ENCODE measurements around the gene PLXDC1. TPM values are rescaled to one million over a fixed set of nuclear protein-coding genes. Genes with fewer than 3 reads are reported as not detected.
"Not testable (repeated sequence)": the region's sequence is repeated elsewhere in the genome, so short reads cannot be mapped to it uniquely, and the experiment has no call there.

PLXDC1 gene
- total RNA-seq, 1 experiment from 2014 or later, result 0.75 TPM

DNA sequence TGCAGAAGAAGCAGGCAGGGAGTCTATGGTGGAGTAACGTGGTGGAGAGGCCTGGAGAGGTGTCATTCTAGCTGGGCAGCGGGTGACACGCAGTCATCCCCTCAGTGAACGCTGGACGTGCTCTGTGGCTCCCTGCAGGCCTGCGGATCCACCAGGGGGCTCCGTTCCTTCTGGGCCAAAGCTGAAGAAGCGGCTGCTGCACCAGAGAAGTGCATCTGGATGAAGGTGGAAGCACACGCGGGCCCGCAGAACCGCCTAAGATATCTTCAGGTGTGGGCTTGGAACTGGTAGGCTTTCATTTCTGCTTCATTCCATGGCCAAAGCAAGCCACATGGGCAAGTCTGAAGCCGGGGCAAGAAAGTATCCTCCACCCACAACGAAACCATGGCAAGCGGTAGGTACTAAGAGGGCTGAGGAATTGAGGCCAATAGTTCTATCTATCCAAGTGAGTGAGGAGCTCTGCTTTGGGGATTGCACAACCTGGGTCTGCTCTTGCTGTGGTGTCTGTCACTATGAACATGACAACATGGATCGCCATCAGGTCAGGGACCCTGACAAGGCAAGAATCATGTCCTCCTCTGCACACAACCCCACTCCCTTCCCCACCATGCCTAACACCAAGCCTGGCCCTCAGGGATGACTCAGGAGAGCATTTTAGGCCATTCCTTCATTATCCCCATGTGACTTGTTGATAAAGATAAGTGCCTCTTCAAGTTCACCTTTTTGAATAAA lies 105.3 kb downstream of the PLXDC1 start:
- ChIA-PET POLR2A (ENCODE audit: low non-redundant PET) (no interaction called here), CTCF (no interaction called here)
- no peak for TF ChIP-seq EZH2 (IDR thresholded peaks at IDR 0.05; ENCODE audit: borderline replicate concordance, low read depth, low read length, poor library complexity, severe bottlenecking)
- TF ChIP-seq, protein P1, sequence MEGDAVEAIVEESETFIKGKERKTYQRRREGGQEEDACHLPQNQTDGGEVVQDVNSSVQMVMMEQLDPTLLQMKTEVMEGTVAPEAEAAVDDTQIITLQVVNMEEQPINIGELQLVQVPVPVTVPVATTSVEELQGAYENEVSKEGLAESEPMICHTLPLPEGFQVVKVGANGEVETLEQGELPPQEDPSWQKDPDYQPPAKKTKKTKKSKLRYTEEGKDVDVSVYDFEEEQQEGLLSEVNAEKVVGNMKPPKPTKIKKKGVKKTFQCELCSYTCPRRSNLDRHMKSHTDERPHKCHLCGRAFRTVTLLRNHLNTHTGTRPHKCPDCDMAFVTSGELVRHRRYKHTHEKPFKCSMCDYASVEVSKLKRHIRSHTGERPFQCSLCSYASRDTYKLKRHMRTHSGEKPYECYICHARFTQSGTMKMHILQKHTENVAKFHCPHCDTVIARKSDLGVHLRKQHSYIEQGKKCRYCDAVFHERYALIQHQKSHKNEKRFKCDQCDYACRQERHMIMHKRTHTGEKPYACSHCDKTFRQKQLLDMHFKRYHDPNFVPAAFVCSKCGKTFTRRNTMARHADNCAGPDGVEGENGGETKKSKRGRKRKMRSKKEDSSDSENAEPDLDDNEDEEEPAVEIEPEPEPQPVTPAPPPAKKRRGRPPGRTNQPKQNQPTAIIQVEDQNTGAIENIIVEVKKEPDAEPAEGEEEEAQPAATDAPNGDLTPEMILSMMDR (conservative IDR thresholded peaks at IDR 0.05; ENCODE audit: low read depth, low read length), result no peak
- no peaks in the 10 kb centered on the region for H3K27me3 ChIP-seq (replicated peaks; ENCODE audit: insufficient read depth, low read depth, low read length, poor library complexity)
- H3K9me3 ChIP-seq (ENCODE audit: low read depth, low read length, poor library complexity, severe bottlenecking), result no peaks in the 10 kb centered on the region
- intact Hi-C loops (cut with micrococcal nuclease; ENCODE audit: unreplicated experiment), result no loop called here
- no peak overlapping the region for H3K27ac ChIP-seq (ENCODE audit: low read depth, low read length, poor library complexity, severe bottlenecking)
- no peaks in the 10 kb centered on the region for H3K36me3 ChIP-seq (ENCODE audit: insufficient read depth, low read length, poor library complexity, severe bottlenecking)
- H3K4me3 ChIP-seq (ENCODE audit: low read depth, low read length, poor library complexity, severe bottlenecking), result no peak overlapping the region
- H3K4me1 ChIP-seq (ENCODE audit: insufficient read depth, low read length, poor library complexity, severe bottlenecking), result no peaks in the 10 kb centered on the region
- no TSS peak for BruUV-seq (replicated peaks)
- no peak for DNase-seq (ENCODE audit: low spot score)

DNA sequence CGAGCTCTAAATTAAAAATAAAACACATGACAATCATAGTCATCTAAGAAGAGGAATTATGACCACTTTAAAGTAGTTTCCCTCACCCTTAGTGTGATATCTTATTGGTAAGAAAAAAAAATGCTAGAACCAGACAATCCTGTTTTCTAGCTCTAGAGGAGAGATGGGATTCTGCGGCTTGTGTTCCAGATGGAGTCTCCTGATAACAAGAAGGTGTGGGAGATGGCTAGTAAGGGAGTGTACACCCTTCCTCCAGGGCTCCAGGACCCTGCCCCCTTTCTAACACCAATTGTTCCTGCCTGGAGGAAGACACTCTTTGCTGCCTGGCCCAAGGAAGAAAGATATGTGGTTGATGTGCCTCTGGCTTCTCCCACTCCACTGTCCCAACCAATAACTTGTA lies 115.4 kb downstream of the PLXDC1 start:
- no peak for TF ChIP-seq EZH2 (IDR thresholded peaks at IDR 0.05; ENCODE audit: borderline replicate concordance, low read depth, low read length, poor library complexity, severe bottlenecking)
- TF ChIP-seq, protein P1 (conservative IDR thresholded peaks at IDR 0.05; ENCODE audit: low read depth, low read length), result no peak
- POLR2A ChIA-PET (ENCODE audit: low non-redundant PET), result no interaction called here
- CTCF ChIA-PET, result no interaction called here
- Histone ChIP-seq H3K27me3 (replicated peaks; ENCODE audit: insufficient read depth, low read depth, low read length, poor library complexity) (no peaks in the 10 kb centered on the region), H3K27ac (ENCODE audit: low read depth, low read length, poor library complexity, severe bottlenecking) (no peak overlapping the region), H3K4me3 (ENCODE audit: low read depth, low read length, poor library complexity, severe bottlenecking) (no peak overlapping the region), H3K9me3 (ENCODE audit: low read depth, low read length, poor library complexity, severe bottlenecking) (no peaks in the 10 kb centered on the region), H3K4me1 (ENCODE audit: insufficient read depth, low read length, poor library complexity, severe bottlenecking) (no peaks in the 10 kb centered on the region), H3K36me3 (ENCODE audit: insufficient read depth, low read length, poor library complexity, severe bottlenecking) (no peaks in the 10 kb centered on the region)
- intact Hi-C loops (cut with micrococcal nuclease; ENCODE audit: unreplicated experiment), result no loop called here
- BruUV-seq (replicated peaks), result no TSS peak
- DNase-seq (ENCODE audit: low spot score), result no peak

DNA sequence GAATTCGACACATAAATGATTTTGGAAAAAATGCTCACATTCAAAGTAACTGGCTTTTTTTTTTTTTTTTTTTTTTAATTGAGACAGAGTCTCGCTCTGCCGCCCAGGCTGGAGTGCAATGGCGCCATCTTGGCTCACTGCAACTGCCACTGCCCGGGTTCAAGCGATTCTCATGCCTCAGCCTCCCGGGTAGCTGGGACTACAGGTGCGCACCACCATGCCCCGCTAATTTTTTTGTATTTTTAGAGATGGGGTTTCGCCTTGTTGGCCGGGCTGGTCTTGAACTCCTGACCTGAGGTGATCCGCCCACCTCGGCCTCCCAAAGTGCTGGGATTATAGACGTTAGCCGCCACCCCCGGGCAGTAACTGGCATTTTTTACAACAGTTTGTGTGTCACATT lies 115.9 kb downstream of the PLXDC1 start:
- H3K27me3 ChIP-seq (replicated peaks; ENCODE audit: insufficient read depth, low read depth, low read length, poor library complexity); CTCF ChIA-PET; intact Hi-C loops (cut with micrococcal nuclease; ENCODE audit: unreplicated experiment); H3K36me3 ChIP-seq (ENCODE audit: insufficient read depth, low read length, poor library complexity, severe bottlenecking); POLR2A ChIA-PET (ENCODE audit: low non-redundant PET); H3K4me3 ChIP-seq (ENCODE audit: low read depth, low read length, poor library complexity, severe bottlenecking); DNase-seq (ENCODE audit: low spot score); H3K27ac ChIP-seq (ENCODE audit: low read depth, low read length, poor library complexity, severe bottlenecking); H3K9me3 ChIP-seq (ENCODE audit: low read depth, low read length, poor library complexity, severe bottlenecking); BruUV-seq (replicated peaks); H3K4me1 ChIP-seq (ENCODE audit: insufficient read depth, low read length, poor library complexity, severe bottlenecking): not testable (repeated sequence)

DNA sequence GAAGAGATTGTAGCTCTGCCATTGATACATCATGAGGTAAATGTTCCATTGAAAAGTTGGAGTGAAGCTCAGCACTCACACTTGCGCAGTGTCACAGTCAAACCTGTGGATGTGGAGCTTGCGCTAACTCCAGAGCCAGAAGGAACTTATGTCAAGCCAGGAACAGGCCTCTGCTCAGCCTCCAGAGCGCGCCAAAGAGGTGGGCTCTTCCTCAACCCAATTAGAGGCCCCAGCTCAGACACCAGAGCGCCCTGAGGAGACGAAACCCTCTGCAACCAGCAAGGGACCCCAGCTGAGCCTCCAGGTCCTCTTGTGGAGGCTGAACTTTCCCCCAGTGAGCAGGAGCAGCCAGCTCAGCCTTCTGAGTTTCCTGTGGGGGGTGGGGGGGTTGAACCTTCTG lies 122.7 kb downstream of the PLXDC1 start:
- no peak overlapping the region for H3K27ac ChIP-seq (ENCODE audit: low read depth, low read length, poor library complexity, severe bottlenecking)
- BruUV-seq (replicated peaks), result no TSS peak
- TF ChIP-seq EZH2 (IDR thresholded peaks at IDR 0.05; ENCODE audit: borderline replicate concordance, low read depth, low read length, poor library complexity, severe bottlenecking), result no peak
- TF ChIP-seq, protein P1 (conservative IDR thresholded peaks at IDR 0.05; ENCODE audit: low read depth, low read length), result no peak
- no peak overlapping the region for H3K4me3 ChIP-seq (ENCODE audit: low read depth, low read length, poor library complexity, severe bottlenecking)
- DNase-seq (ENCODE audit: low spot score), result no peak
- no peaks in the 10 kb centered on the region for H3K36me3 ChIP-seq (ENCODE audit: insufficient read depth, low read length, poor library complexity, severe bottlenecking)
- H3K27me3 ChIP-seq (replicated peaks; ENCODE audit: insufficient read depth, low read depth, low read length, poor library complexity), result no peaks in the 10 kb centered on the region
- no peaks in the 10 kb centered on the region for H3K9me3 ChIP-seq (ENCODE audit: low read depth, low read length, poor library complexity, severe bottlenecking)
- H3K4me1 ChIP-seq (ENCODE audit: insufficient read depth, low read length, poor library complexity, severe bottlenecking), result no peaks in the 10 kb centered on the region
- ChIA-PET POLR2A (ENCODE audit: low non-redundant PET) (no interaction called here), CTCF (no interaction called here)
- intact Hi-C loops (cut with micrococcal nuclease; ENCODE audit: unreplicated experiment), result no loop called here

Data from A673 (cell line).